ENCODE data around the gene BMP4.

DNA sequence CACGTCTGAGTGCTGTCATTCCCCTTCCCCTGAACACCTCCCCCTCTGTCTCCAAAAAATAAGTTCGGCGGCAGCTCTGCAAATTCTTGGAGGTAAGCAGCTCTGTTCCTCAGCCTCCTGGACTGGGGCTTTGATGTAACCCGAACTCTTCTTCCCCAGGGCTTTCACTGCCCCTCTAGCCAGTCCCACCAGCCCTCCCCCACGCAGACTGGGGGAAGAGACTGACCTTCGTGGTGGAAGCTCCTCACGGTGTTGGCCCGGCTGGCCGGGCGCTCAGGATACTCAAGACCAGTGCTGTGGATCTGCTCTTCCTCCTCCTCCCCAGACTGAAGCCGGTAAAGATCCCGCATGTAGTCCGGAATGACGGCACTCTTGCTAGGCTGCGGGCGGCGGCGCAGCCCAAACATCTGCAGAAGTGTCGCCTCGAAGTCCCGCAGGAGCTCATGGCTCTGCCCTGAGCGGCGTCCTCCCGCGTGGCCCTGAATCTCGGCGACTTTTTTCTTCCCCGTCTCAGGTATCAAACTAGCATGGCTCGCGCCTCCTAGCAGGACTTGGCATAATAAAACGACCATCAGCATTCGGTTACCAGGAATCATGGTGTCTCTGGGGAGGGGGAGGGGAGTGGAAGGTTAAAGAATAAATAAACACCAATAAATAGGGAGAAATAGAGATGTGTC lies 4.9 kb downstream of the BMP4 start:
- TF ChIP-seq, protein P1, sequence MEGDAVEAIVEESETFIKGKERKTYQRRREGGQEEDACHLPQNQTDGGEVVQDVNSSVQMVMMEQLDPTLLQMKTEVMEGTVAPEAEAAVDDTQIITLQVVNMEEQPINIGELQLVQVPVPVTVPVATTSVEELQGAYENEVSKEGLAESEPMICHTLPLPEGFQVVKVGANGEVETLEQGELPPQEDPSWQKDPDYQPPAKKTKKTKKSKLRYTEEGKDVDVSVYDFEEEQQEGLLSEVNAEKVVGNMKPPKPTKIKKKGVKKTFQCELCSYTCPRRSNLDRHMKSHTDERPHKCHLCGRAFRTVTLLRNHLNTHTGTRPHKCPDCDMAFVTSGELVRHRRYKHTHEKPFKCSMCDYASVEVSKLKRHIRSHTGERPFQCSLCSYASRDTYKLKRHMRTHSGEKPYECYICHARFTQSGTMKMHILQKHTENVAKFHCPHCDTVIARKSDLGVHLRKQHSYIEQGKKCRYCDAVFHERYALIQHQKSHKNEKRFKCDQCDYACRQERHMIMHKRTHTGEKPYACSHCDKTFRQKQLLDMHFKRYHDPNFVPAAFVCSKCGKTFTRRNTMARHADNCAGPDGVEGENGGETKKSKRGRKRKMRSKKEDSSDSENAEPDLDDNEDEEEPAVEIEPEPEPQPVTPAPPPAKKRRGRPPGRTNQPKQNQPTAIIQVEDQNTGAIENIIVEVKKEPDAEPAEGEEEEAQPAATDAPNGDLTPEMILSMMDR (IDR thresholded peaks at IDR 0.05; ENCODE audit: extremely low read depth in 1 of 2, insufficient read depth in 1 of 2, low read depth in 1 of 2, low read length in 2 of 2), result no peak
- TF ChIP-seq POLR2A (IDR thresholded peaks at IDR 0.05; ENCODE audit: low read depth, low read length) (no peak), JUN (IDR thresholded peaks at IDR 0.05; ENCODE audit: borderline replicate concordance, insufficient read depth, insufficient read length, low read depth) (no peak), EZH2 (IDR thresholded peaks at IDR 0.05; ENCODE audit: borderline replicate concordance, low read depth, low read length, severe bottlenecking) (no peak), POLR2AphosphoS5 (IDR thresholded peaks at IDR 0.05; ENCODE audit: insufficient read depth, low read depth, low read length) (no peak), FOS (IDR thresholded peaks at IDR 0.05; ENCODE audit: borderline replicate concordance, insufficient read depth, low read length) (no peak), MYC (IDR thresholded peaks at IDR 0.05; ENCODE audit: low read depth, low read length) (no peak)
- TF ChIP-seq, protein P2, sequence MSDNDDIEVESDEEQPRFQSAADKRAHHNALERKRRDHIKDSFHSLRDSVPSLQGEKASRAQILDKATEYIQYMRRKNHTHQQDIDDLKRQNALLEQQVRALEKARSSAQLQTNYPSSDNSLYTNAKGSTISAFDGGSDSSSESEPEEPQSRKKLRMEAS (IDR thresholded peaks at IDR 0.05; ENCODE audit: insufficient read depth, insufficient read length), result no peak
